Stimulated activated CD8-positive, alpha-beta memory T cell treated with anti-CD3 and anti-CD28 coated beads, Interleukin-4, amount 100 ng/mL, for 1 hour (primary cell): ENCODE data around the gene SLC38A7.
"Not testable (repeated sequence)": the region's sequence is repeated elsewhere in the genome, so short reads cannot be mapped to it uniquely, and the experiment has no call there.

Source experiments
- DNase-seq, 2 donors: peaks; one replicate each; pipeline ENCODE4 v3.0.0-alpha.2; 2020; ENCODE audit warnings: low read depth in 2 of 2, low spot score in 1 of 2

SLC38A7 gene

DNA sequence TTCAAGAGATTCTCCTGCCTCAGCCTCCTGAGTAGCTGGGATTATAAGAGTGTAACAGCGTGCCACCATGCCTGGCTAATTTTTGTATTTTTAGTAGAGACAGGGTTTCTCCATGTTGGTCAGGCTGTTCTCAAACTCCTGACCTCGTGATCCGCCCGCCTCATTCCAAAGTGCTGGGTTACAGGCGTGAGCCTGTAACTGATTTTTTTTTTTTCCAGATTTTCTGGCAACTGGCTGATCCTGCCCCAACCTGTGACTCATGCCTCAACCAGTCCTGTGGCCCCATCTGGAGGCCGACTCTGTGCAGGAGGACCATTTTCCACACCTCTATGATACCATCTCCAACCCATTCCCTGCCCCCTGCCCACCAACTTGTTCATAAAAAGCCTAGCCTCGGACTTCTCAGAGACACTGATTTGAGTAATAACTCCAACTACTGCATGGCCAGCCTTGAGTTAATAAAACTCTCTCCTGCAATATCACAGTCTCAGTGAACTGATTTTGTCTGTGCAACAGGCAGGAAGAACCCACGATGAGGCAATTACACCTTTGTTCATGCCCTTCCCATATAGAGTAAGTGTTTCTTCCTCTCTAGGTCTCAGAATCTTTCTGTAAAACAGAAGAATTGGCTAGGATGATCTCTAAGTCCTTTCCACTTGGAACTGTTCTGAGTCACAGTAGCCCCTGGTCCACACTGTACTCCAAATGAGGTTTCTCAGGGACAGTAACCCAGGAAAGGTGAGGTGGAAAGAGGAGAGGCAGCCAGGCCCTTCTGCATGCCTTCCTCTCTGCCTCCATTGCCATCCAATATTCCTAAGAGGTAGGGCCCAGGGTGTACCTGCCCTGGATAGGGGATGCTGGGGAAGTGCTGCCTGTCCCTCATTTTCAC, 46.2 kb downstream of the SLC38A7 start:
- DNase-seq: no peak

DNA sequence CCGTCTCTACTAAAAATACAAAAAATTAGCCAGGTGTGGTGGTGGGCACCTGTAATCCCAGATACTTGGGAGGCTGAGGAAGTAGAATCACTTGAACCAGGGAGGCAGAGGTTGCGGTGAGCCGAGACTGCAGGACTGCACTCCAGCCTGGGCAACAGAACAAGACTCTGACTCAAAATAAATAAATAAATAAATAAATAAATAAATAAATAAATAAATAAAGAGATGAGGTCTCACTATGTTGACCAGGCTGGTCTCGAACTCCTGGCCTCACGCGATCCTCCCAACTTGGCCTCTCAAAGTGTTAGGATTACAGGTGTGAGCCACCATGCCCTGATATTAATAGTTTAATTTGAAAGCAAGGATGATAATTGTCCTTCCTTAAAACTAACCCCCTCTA, 47.5 kb downstream of the SLC38A7 start:
- DNase-seq: not testable (repeated sequence)

DNA sequence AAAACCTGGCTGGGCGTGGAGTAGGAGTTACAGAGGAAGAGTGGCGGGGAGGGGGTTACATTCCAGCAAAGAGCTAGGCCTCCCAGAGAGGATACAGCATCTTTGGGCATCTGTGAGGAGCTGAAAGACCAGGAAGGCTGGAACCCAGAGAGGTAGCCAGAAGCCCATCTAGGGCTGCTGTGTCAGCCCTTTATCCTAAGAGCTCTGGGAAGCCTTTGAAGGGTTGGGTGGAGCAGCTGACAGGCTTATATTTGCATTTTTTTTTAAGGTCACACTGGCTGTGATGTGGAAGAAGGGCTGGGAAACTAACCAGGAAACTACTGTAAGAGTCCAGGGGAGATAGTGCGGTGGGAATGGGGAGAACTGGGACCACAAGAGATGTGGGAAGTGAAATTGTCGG, 48.1 kb downstream of the SLC38A7 start:
- no peak for DNase-seq

DNA sequence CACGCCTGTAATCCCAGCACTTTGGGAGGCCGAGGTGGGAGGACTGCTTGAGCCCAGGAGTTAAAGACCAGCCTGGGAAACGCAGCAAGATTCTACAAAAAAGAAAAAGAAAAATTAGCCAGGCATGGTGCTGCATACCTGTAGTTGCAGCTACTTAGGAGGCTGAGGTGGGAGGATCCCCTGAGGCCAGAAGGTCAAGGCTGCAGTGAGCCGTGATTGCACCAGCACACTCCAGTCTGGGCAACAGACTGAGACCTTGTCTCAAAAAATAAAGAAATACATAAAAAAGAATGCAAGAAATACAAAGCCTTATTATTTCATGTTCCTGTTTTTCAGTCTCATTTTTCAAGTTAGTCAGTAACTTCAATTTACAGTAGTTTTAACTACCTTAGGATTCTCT, 49.1 kb downstream of the SLC38A7 start:
- DNase-seq: no peak

DNA sequence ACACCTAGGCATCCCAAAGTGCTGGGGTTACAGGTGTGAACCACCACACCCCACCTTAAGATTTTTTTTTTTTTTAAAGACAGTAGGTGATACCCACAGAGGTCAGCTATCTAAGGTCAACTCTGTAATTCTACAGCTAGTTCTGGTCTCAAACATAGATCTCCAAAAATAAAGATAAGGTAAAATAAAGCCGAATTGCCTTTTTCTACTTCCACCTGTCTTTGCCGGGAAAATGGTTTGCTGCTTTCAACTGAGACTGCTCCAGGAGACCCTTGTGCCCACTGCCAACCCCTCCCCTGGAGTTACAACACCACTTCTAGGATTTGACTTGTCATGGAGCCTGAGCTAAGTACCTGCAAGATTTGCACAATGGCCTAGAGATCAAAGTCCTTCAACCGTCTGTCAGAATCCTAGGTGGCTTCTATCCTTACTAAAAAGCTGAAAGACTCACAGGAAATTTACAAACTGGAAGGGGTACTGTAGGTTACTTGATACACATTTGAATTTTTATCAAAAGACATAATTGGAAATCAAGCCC, 50.2 kb downstream of the SLC38A7 start:
- DNase-seq: no peak

- peak; percentile 90 to 96 for DNase-seq
These were observed 54.6 kb downstream of the SLC38A7 start, which contains the start of gene CNOT1 for GRCh38 chr16:58629733-58630640. CNOT1 (minus strand) TSS chr16:58629826; CDS start chr16:58599337, 30,489 bp downstream.

- peak; percentile 21 to 29 for DNase-seq
These were observed 55.5 kb downstream of the SLC38A7 start for GRCh38 chr16:58628845-58629732.

GRCh38 chr16:58624209-58624608, 60.4 kb downstream of the SLC38A7 start:
- DNase-seq: no peak

- no peak for DNase-seq
These were observed 64.2 kb downstream of the SLC38A7 start for GRCh38 chr16:58620396-58620795.

- DNase-seq: no peak
These were observed 69.3 kb downstream of the SLC38A7 start for GRCh38 chr16:58615280-58615679.
